Activated gamma-delta T cell treated with anti-CD3 and anti-CD28 coated beads, Interleukin-2, amount 50 U/mL, for 16 hours (primary cell): ENCODE measurements around the gene SAMD1.
A peak's percentile ranks its signal among the peaks of the same experiment; 100 is the strongest.

Experiments used
- DNase-seq: peaks from one replicate; pipeline ENCODE4 v3.0.0-alpha.2; 2020; ENCODE audit warnings: low read depth

SAMD1 gene

DNA sequence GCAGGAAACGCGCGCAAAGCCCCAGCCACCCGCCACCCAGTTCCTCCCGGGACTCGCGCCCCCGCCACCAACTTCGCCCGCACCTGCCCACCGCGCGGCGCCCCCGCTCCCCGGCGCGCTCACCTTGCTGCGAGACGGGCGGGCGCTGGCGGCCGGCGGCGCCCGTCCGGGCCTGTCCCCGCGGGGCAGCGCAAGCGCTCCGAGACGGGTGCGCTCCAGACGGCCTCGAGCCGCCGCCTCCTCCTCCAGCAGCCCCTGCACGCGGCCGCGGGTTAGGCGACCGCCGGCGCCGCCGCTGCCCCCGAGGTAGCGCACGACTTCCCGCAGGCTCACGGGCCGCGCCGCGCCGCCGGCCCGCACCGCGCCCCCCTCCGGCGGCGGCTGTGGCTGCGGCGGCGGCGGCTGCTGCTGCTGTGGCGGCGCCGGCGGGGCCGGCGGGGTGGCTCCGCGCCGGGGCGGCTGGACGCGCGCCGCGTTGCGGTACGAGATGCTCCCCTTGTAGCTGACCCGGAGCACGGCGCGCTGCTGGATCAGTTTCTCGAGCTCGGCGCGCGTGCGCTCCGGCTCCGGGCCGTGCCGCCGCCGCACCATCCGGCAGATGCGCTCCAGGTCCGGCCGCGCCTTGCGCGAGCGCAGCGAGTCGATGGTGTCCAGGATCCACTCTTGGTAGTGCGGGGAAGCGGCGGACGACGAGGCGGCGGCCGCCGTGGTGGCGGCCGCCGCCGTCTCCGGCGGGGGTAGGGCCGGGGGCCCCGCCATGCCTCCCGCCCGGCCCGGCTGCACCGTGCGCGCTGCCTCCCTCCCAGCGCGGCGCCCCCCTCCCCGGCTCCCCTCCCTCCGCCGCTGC, 666 bp downstream of the SAMD1 start:
- DNase-seq: peak; percentile 20

DNA sequence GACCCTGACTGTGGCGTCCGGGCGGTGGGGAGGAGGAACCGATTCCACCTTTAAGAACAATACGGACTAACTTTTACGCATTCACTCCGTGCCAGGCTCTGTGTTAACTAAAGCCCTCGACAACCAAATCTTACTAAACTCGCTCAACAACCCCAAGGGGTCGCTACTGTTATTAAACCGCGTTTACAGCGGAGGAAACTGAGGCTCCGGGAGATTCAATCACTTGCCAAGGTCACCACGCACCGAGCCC, 1.2 kb downstream of the SAMD1 start:
- DNase-seq: no peak

DNA sequence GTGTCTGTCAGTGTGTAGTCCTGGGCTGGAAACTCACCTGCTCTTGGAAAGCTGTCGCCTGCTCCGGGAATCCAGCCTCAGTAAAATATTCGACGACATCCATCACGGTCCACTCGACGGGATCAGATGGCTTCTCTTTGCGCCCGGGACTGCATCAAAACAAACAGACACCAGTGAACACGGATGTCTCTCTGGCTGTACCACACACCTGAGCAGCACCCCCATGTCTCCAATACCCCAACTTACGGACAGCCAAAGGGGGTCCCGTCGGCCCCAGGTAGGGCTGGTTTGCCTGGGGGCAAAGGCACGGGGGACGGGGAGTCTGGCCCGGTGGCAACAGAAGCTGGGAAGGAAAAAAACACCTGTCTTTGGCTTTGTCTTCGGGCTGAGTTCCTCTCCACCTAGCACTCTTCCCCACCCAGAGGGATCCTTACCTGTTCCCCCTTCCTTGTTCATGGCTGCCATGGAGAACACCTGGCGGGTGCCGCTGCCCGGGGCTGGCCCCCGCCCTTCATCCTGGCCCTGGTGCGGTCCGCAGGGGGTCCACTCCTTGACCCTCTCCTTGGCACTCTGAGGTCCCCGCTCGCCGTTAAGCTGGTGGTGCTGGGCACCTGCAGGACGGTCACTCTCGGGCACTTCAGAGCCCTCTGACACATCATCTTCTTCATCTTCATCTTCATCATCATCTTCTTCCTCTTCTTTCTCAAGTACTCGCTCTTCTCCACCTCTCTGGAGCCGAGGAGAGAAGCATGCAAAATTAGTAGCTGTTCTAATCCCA, 1.7 kb downstream of the SAMD1 start:
- no peak for DNase-seq

DNA sequence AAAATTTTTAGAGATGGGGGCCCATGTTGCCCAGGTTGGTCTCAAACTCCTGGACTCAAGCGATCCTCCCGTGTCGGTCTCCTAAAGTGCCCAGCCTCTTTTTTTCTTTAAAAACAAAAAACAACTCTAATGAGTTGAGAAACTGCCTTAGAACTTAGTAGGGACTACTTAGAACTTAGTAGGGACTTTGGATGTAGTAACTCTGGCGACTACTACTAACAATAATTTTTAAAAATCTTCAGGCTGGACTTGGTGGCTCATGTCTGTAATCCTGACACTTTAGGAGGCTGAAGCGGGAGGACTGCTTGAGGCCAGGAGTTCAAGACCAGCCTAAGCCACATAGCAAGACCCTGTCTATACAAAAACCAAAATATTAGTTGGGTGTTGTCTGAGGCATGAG, 4.5 kb downstream of the SAMD1 start:
- DNase-seq: no peak

DNA sequence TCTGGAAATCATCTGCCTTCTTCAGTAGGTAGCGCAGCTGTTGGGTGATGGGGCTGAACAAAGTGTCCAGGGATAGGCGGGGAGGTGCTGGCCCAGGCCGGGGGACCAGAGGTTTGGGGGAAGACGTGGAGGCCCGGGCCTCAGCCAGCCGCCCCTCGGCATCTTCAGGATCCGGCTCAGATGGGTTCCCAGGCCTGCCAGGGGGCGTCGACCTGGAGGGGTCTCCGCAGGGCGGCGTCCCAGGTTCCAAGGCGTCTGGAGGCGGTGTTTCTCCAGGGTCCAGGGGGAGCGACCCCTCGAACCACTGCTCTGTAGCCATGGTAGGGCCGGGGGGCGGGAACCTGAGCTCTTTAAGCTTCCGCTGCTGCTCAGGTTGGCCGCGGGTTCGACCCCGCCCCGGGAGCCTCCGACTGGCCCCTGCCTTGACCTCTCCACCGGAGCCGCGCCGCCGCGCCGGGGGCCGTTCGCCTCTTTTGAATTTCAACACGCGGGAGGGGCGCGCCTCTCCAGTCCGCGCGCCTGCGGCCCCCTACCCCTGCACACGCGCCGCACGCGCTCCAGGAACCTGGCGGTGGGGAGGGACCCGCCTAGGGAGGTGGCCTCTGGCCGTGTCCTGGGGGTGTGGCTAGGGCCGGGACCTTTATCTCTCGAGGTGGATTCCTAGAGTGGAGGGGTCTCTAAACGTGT, 5.1 kb downstream of the SAMD1 start, which contains the start of gene C19orf67:
Gene C19orf67 (minus strand): TSS at position 475 of the 687 bp plus-strand sequence. CDS start 156 bp downstream, at position 319.
- no peak for DNase-seq

DNA sequence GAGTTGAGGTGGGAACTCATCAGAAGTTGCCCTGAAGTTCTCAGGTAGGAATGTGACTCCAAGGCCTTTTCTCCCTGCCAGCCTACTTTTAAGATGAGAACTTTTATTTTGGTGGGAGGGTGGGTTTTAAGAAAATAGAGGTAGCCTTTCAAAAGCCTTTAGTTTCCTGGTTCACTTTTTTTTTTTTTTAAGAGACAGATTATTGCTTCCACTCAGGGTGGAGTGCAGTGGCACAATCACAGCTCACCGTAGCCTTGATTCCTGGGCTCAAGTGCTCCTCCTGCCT, 7.9 kb downstream of the SAMD1 start:
- DNase-seq: no peak

DNA sequence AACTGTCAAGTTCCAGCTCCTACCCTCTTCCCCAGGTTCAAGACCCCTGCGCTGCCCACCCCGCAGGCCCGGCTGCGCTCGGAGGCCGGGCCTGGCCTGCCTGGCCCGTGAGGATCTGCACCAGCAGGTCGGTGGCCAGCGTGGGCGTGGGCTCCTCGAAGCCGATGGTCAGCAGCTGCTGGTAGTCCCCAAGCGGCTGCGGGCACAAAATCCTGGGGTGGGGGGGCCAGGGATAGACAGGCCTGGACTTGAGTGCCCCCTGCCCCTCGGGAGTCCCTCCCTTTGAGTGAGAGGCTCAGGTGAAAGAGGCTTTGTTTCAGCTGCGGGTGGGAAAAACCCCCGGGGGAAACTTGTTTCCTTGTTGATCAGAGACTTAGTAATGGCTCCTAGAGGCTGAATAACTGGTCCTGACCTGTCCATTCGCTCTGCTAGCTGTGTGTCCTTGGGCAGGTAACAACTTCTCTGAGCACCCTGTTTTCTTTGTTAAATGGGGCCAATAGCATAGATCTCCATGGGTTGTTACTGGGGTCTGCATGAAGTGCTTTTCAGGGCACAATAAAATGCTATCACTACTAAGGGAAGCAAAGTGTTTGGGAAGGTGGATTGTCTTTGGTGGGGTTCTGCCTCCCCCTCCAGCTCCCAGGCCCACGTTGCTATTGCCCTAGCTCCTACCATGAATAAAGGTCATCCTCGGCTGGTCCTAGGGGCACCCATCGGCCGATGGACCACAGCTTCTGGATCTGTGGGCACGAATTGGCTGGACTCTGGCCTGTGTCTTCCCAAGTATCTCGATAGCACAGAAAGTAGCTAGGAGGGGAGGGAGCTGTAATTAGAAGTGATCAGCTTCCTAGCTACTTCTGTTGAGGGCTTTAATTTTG, 8.5 kb downstream of the SAMD1 start:
- DNase-seq: no peak

DNA sequence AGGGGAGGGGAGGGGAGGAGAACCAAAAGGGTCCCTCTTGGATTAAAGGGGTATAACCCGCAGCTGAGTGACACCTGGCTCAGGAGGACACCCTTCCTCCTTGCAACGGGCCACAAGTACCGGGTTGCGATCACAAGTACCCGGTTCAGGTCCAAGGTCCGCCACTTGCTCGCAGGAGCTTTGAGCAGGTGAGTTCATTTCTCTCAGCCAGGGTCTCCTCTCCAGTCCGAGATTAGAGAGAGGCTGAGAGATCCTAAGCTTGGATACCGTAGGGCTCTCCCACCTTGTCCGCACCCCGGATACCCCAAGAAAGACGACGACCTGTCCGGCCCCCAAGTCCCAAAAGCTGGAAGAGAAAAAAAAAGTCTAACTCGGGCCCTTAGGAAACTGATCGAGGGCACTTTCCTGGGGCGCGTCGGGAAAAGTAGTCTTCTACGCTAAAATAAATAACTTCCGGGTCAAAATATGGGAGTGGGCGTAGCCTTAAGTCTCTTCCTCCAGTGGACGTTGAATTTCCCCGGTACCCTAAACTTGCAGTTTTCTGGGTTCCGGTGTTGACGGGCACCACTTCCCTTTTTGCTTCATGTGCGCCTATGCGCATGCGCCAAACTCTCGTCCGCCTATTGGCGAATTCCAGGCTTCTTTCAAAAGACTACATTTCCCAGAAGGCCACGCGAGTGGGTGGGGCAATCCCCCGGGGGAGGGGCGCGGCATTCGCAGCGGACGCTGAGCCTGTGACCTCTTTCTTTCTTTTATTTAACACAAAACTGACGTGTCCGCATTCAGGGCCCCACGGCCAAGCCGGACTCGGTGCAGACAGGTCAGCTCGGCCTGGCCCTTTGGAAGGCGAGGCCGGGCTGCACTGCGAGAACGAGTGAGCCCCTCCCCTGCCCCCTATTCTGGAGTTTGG, 9.4 kb downstream of the SAMD1 start:
- DNase-seq: peak; percentile 99

DNA sequence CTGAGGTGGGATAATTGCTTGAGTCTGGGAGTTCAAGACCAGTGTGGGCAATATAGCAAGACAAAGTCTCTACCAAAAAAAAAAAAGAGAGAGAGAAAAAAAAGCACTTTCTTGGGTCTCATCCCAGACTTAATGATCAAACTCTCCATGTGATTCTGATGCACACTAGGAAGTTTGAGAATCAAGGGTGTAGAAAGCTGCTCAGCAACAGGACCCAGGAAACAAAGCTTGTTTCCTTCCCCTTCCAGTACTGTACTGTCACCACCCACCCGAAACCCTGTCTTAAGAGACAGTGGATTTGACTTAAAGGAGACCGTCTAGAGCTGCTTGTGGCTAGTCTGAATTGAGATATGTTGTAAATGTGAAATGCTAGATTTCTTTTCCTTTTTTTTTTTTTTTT, 12.1 kb downstream of the SAMD1 start:
- no peak for DNase-seq

DNA sequence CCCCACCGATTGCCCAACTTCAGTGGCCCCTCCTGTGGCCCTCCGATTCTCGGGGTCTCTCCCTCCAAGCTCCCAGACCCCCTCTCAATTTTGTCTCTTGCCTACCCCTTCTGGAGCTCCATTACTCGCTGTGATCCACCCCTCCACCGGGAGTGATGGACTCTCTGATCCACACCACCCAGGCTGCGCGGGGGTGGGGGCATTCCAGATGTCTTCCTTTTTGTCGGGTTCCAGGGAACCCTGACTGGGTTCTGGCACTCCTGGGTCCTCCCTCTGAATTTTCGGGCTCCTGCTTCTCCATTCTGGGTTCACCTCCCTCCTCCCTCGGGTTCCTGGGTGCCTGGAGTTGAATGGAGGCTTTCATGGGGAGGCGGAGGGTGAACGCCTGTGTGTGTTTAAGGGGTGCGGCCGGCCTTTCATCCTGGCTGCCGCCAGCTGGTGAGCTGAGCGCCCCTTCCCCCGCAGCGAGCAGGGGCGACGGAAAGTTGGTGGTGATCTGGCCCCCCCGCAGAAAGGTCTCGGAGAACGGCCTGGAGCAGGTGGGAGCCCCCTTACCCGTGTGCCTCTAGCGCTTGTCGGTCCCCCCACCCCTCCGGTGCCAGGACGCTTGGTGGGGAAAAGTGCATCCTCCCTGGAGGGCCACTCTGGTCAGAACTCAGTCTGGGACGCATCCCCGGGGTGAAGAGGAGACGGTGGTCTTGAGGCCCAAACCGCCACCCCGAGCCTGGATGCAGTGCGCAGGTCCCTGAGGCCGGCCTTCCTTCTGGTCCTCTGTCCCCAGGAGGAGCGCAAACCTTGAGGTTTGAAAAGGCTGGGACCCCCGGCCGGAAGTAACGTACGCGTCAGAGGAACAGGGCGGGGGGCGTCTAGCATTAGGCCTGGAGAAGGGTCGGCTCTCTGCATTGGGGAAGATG, 16.4 kb downstream of the SAMD1 start:
- DNase-seq: no peak

DNA sequence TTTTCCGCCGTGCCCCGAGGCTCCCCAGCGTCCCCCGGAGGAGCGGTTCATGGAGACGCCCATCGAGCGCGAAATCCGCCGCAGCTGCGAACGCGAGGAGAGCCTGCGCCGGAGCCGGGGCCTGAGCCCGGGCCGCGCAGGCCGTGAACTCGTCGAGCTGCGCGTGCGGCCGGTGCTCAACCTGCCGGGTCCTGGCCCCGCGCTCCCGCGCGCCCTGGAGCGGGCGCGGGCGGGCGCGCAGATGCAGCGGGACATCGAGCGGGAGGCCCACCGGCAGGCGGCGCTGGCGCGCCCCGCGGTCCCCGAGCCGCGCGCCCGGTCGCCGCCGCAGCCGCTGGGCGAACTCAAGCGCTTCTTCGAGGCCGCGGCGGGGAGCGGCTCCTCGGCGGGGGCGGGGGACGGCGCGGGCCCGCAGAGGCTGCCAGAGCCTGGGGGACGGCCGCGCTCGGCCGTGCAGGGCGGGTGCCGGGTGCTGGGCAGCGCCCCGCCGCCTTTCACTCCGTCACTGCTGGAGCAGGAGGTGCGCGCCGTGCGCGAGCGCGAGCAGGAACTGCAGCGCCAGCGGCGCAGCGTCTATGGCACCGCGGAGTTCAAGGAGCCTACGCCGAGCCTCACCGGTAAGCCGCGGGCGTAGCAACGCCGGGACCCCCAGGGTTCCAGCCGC, 17.2 kb downstream of the SAMD1 start:
- peak; percentile 61 for DNase-seq

DNA sequence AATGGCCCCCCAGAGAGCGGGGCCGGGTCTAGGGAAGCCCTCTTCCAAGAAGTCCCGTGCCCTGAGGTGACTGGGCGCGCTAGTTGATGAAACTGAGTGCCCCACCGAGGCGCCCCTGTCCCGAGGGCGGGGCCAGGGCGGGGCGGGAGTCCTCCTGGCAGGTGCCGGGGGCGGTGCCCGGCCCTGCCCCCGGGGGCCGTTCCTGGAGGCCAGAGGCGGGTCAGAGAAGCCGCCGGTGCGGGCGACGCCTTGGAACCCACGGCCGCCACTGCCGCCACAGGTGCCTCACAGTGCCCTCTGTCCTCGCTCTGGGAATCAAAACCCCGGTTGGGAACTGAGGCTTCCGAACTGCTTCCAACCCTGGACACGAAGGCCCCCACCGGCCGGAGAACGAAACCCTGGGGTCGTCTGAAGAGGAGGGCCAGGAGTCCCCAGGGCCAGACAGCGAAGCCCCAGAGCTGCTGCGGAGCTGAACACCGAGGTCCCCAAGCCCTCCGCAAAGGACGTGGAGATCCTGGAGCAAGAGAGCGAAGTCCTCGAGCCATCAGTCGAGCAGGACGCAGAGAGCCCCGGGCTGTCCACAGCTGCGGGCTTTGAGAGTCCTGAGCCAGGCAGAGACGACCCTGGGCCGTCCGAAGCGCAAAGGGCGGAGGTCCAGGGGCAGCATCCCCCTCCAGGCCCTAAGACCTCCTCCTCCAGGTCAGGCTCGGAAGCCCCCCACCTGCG, 17.9 kb downstream of the SAMD1 start, which contains the start of gene MISP3:
Gene MISP3 (plus strand): TSS at position 252 of the 726 bp plus-strand sequence. CDS start 524 bp downstream, outside the sequence.
- no peak for DNase-seq

DNA sequence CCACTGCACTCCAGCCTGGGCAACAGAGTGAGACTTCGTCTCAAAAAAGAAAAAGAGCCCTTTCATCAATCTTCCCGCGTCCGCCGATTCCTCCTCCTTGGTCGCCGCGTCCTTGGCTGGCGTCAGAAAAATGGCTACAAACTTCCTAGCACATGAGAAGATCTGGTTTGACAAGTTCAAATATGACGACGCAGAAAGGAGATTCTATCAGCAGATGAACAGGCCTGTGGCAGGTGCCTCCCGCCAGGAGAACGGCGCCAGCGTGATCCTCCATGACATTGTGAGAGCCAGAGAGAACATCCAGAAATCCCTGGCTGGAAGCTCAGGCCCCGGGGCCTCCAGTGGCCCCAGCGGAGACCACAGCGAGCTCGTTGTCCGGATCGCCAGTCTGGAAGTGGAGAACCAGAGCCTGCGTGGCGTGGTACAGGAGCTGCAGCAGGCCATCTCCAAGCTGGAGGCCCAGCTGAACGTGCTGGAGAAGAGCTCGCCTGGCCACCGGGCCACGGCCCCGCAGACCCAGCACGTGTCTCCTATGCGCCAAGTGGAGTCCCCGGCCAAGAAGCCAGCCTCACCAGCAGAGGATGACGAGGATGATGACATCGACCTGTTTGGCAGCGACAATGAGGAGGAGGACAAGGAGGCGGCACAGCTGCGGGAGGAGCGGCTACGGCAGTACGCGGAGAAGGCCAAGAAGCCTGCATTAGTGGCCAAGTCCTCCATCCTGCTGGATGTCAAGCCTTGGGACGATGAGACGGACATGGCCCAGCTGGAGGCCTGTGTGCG, 20.1 kb downstream of the SAMD1 start:
- DNase-seq: no peak

DNA sequence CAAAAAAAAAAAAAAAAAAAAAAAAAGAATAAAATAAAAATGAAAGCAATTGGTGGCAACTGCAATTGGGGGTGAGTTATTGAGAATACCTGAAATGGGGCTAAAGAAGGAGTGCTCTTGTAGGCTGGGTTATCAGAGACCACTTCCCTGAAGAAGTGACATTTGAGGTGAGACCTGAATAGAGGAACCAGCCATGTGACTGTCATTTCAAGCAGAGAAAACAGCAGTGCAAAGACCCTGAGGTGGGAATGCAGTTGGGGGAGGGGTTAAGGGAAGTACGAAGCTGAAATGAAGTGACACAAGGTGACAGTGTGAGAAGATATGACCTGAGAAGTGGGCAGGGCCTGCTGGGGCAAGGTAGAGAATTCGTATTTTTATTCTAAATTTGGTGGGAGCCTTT, 24.4 kb downstream of the SAMD1 start:
- no peak for DNase-seq

DNA sequence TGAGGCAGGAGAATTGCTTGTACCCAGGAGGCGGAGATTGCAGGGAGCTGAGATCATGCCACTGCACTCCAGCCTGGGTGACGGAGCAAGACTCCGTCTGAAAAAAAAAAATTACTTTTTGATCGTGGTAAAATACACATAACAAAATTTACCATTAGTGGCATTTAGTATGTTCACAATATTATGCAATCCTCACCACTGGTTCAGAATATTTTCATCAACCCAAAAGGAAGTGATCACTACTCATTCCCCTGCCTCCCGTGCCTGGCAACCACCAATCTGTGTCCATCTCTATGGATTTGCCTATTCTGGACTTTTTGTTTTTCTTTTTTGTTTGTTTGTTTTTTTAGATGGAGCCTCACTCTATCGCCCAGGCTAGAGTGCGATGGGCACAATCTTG, 27.4 kb downstream of the SAMD1 start:
- no peak for DNase-seq

DNA sequence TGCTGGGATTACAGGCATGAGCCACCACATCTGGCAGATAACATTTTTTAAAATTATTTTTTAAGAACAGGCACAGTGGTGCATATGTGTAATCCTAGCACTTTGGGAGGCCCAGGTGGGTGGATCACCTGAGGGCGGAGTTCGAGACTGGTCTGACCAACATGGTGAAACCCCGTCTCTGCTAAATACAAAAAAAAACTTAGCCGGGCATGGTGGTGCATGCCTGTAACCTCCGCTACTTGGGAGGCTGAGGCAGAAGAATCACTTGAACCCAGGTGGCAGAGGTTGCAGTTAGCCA, 28.0 kb downstream of the SAMD1 start:
- DNase-seq: no peak

DNA sequence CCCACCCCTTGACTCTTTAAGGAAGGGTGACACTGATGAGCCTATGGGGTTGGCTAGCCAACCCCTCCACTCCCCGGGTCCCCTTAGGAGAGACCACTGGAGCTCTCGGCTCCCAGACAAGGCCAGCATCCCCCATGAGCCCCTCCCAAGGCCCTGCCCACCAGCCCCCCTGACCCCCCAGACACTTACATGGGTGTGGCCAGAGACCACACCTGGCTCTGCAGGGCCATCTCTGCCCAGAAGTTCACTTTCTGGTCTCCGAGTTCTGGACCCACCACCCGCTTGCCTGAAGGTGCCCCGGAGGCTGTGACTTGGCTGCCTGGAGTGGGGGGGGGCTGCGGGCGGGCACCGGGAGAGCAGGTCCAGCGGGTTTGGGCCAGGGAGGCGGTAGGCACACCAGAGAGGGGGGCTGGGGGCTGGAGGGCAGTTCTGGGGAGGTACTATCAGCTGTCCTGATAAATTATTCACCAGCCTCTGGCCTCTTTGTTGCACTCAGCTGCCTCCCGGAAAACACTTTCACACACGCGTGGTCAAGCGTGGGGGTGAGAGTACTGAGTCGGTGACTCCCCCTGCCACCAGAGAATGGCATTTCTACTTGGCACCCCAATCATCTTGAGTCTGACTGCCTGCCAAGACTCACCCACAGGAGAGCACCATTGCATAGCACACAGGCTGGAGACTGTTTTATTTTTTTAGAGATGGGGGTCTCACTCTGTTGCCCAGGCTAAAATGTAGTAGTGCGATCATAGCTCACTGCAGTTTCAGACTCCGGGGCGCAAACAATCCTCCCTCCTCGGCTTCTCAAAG, 28.6 kb downstream of the SAMD1 start, which contains the start of gene PALM3:
Gene PALM3 (minus strand): TSS at position 326 of the 807 bp plus-strand sequence. CDS start 96 bp downstream, at position 230.
- no peak for DNase-seq
